ENCODE measurements around the gene GPC5.

GRCh38 chr13:92175330-92175729 is 776.9 kb downstream of the GPC5 start:
- no peak for TF ChIP-seq TEAD4 (IDR thresholded peaks at IDR 0.05; ENCODE audit: low read length)
- no peak for TF ChIP-seq TEAD4 (CRISPR knock-in tag; IDR thresholded peaks at IDR 0.05; ENCODE audit: borderline replicate concordance)
- no peak for TF ChIP-seq JUND (IDR thresholded peaks at IDR 0.05; ENCODE audit: borderline replicate concordance, low read depth, low read length)
- no peak for TF ChIP-seq JUND (tag; IDR thresholded peaks at IDR 0.05; ENCODE audit: borderline replicate concordance, low read depth, low read length)
- TF ChIP-seq MLX (CRISPR knock-in tag; conservative IDR thresholded peaks at IDR 0.05): no peak
- no peak for TF ChIP-seq TCF7L2 (IDR thresholded peaks at IDR 0.05; ENCODE audit: low read depth, low read length)
- TF ChIP-seq MAZ (CRISPR knock-in tag; conservative IDR thresholded peaks at IDR 0.05 in 1 of 2, IDR thresholded peaks at IDR 0.05 in 1 of 2): no peak
- no peak for TF ChIP-seq ZNF23 (CRISPR knock-in tag; IDR thresholded peaks at IDR 0.05)
- no peak for TF ChIP-seq SPI1 (IDR thresholded peaks at IDR 0.05; ENCODE audit: borderline replicate concordance, low read depth, low read length)
- no peak for TF ChIP-seq POLR2A (conservative IDR thresholded peaks at IDR 0.05)
- TF ChIP-seq ZNF354B (CRISPR knock-in tag; IDR thresholded peaks at IDR 0.05): no peak
- TF ChIP-seq, protein P1, sequence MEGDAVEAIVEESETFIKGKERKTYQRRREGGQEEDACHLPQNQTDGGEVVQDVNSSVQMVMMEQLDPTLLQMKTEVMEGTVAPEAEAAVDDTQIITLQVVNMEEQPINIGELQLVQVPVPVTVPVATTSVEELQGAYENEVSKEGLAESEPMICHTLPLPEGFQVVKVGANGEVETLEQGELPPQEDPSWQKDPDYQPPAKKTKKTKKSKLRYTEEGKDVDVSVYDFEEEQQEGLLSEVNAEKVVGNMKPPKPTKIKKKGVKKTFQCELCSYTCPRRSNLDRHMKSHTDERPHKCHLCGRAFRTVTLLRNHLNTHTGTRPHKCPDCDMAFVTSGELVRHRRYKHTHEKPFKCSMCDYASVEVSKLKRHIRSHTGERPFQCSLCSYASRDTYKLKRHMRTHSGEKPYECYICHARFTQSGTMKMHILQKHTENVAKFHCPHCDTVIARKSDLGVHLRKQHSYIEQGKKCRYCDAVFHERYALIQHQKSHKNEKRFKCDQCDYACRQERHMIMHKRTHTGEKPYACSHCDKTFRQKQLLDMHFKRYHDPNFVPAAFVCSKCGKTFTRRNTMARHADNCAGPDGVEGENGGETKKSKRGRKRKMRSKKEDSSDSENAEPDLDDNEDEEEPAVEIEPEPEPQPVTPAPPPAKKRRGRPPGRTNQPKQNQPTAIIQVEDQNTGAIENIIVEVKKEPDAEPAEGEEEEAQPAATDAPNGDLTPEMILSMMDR (IDR thresholded peaks at IDR 0.05 in 2 of 3, conservative IDR thresholded peaks at IDR 0.05 in 1 of 3; ENCODE audit: insufficient read depth in 2 of 3, low read depth in 1 of 3, low read length in 3 of 3): no peak; a peak in 1 of 6 replicates
- no peak for TF ChIP-seq KAT7 (CRISPR knock-in tag; IDR thresholded peaks at IDR 0.05; ENCODE audit: borderline replicate concordance)
- no peak for TF ChIP-seq JUNB (CRISPR knock-in tag; conservative IDR thresholded peaks at IDR 0.05)
